ENCODE measurements around the gene PRELID1.
"Not testable (repeated sequence)": the region's sequence is repeated elsewhere in the genome, so short reads cannot be mapped to it uniquely, and the experiment has no call there.

The PRELID1 gene

GRCh38 chr5:177300236-177300880 lies 3.2 kb upstream of the PRELID1 start:
- peak overlapping the region; percentile 95 for H3K27ac ChIP-seq
- TF ChIP-seq CTCF (conservative IDR thresholded peaks at IDR 0.05), result no peak

GRCh38 chr5:177300951-177301350 lies 2.6 kb upstream of the PRELID1 start:
- TF ChIP-seq CTCF (conservative IDR thresholded peaks at IDR 0.05), result no peak
- peak overlapping the region; percentile 95 for H3K27ac ChIP-seq

GRCh38 chr5:177301503-177302165 lies 2.0 kb upstream of the PRELID1 start:
- TF ChIP-seq CTCF (conservative IDR thresholded peaks at IDR 0.05), result no peak

GRCh38 chr5:177302354-177303110 lies 1.1 kb upstream of the PRELID1 start:
- H3K27ac ChIP-seq, result peak overlapping the region; percentile 95
- TF ChIP-seq CTCF (conservative IDR thresholded peaks at IDR 0.05), result no peak

More at GRCh38 chr5:177301503-177302165, 2.0 kb upstream of the PRELID1 start:
- H3K27ac ChIP-seq, result peak overlapping the region; percentile 95

- TF ChIP-seq CTCF (conservative IDR thresholded peaks at IDR 0.05), result no peak
- H3K27ac ChIP-seq, result peak overlapping the region; percentile 95
Measured at GRCh38 chr5:177303925-177304391, 359 bp downstream of the PRELID1 start.

- TF ChIP-seq CTCF (conservative IDR thresholded peaks at IDR 0.05), result no peak
- H3K27ac ChIP-seq, result peak overlapping the region; percentile 95
Measured at GRCh38 chr5:177304392-177305119, 957 bp downstream of the PRELID1 start.

- H3K27ac ChIP-seq, result not testable (repeated sequence)
Measured at GRCh38 chr5:177306103-177306640, 2.6 kb downstream of the PRELID1 start.
